OCI-M2 (cell line): ENCODE data around the gene SRP68.
"Not testable (repeated sequence)": the region's sequence is repeated elsewhere in the genome, so short reads cannot be mapped to it uniquely, and the experiment has no call there.

Experiments
- DNase-seq: peaks from one replicate; lab custom pipeline; 2025; ENCODE audit not compliant: unreplicated experiment; lab: John Stamatoyannopoulos, UW

Gene SRP68

GRCh38 chr17:76046064-76046463 lies 26.3 kb downstream of the SRP68 start:
- no peak for DNase-seq

GRCh38 chr17:76044475-76045007 lies 27.8 kb downstream of the SRP68 start:
- DNase-seq: not testable (repeated sequence)

GRCh38 chr17:76042868-76043267 lies 29.4 kb downstream of the SRP68 start:
- DNase-seq: not testable (repeated sequence)

GRCh38 chr17:76040376-76040775 lies 31.9 kb downstream of the SRP68 start:
- no peak for DNase-seq

- DNase-seq: no peak
These were observed 33.2 kb downstream of the SRP68 start for GRCh38 chr17:76039121-76039520.

- DNase-seq: no peak
These were observed 34.3 kb downstream of the SRP68 start for GRCh38 chr17:76038050-76038449.

- DNase-seq: no peak
These were observed 35.6 kb downstream of the SRP68 start for GRCh38 chr17:76036497-76037261.

GRCh38 chr17:76034428-76035350 lies 37.6 kb downstream of the SRP68 start:
- no peak for DNase-seq

GRCh38 chr17:76033139-76033538 lies 39.2 kb downstream of the SRP68 start:
- DNase-seq: no peak

- DNase-seq: no peak
These were observed 39.6 kb downstream of the SRP68 start for GRCh38 chr17:76032780-76033108.

- no peak for DNase-seq
These were observed 40.1 kb downstream of the SRP68 start for GRCh38 chr17:76032073-76032779.

GRCh38 chr17:76027159-76027839 lies 45.0 kb downstream of the SRP68 start, which contains the start of gene EVPL:
EVPL (minus strand) TSS chr17:76027306; CDS start chr17:76027198, 108 bp downstream.
- no peak for DNase-seq

GRCh38 chr17:76026714-76027158 lies 45.6 kb downstream of the SRP68 start:
- DNase-seq: no peak

GRCh38 chr17:76025294-76025693 lies 47.0 kb downstream of the SRP68 start:
- no peak for DNase-seq

- no peak for DNase-seq
These were observed 48.0 kb downstream of the SRP68 start for GRCh38 chr17:76024353-76024752.

GRCh38 chr17:76023900-76024237 lies 48.4 kb downstream of the SRP68 start:
- DNase-seq: no peak

GRCh38 chr17:76022973-76023899 lies 49.1 kb downstream of the SRP68 start:
- DNase-seq: no peak

- DNase-seq: no peak
These were observed 50.0 kb downstream of the SRP68 start for GRCh38 chr17:76022285-76022684.

GRCh38 chr17:76019833-76020467 lies 52.4 kb downstream of the SRP68 start:
- DNase-seq: no peak
